SJCRH30 (cell line): ENCODE data around the gene LUZP2. TPM values are rescaled to one million over a fixed set of nuclear protein-coding genes. Genes with fewer than 3 reads are reported as not detected.

Experiments
- DNase-seq, 2 experiments: peaks; one replicate each; pipeline ENCODE4 v3.0.0-alpha.2; 2015 to 2020
- H3K27ac ChIP-seq: fragments of 250-450 bp; sonication (Bioruptor Pico); 2 replicates; pipeline ENCODE4 v1.5.1; 2020; ENCODE audit warnings: mild to moderate bottlenecking, moderate library complexity
- H3K27me3 ChIP-seq: fragments of 250-450 bp; sonication (Bioruptor Pico); 2 replicates; pipeline ENCODE4 v1.5.1; 2020; ENCODE audit warnings: mild to moderate bottlenecking, moderate library complexity
- H3K36me3 ChIP-seq: fragments of 250-450 bp; sonication (Bioruptor Pico); 2 replicates; pipeline ENCODE4 v1.5.1; 2020; ENCODE audit warnings: mild to moderate bottlenecking, moderate library complexity
- H3K4me1 ChIP-seq: fragments of 250-450 bp; sonication (Bioruptor Pico); 2 replicates; pipeline ENCODE4 v1.5.1; 2020; ENCODE audit warnings: mild to moderate bottlenecking, moderate library complexity
- H3K4me3 ChIP-seq: fragments of 250-450 bp; sonication (Bioruptor Pico); 2 replicates; pipeline ENCODE4 v1.5.1; 2020; ENCODE audit warnings: mild to moderate bottlenecking, moderate library complexity
- H3K9me3 ChIP-seq: fragments of 250-450 bp; sonication (Bioruptor Pico); replicated peaks from 2 replicates; pipeline ENCODE4 v1.5.1; 2020; ENCODE audit warnings: mild to moderate bottlenecking, moderate library complexity
- total RNA-seq: library from RNA; depleted of rRNA; stranded (reverse); fragments of >200 nt; shearing (Covaris generic); gene quantifications from 2 replicates; pipeline ENCODE4 v1.2.3, GENCODE V29; 2014; rRNA removed

Gene LUZP2
- 25.1 and 28.3 TPM in 2 replicates for total RNA-seq

- Histone ChIP-seq H3K9me3 (no peaks in the 10 kb centered on the region), H3K4me1 (no peaks in the 10 kb centered on the region), H3K36me3 (no peaks in the 10 kb centered on the region), H3K27me3 (peaks cover 9% of the 10 kb centered on the region), H3K27ac (0 out of 2 replicates have a peak within 1 kb of the TSS, but pooled peaks have one; percentile 18), H3K4me3 (peak within 1 kb of the TSS; percentile 57)
- peak; percentile 41 to 68 for DNase-seq
Observed at GRCh38 chr11:24496736-24497725, at the start of gene LUZP2. Gene LUZP2 (plus strand): TSS chr11:24497053.

GRCh38 chr11:24453129-24453718, 43.6 kb upstream of the LUZP2 start:
- Histone ChIP-seq H3K4me3 (no peak overlapping the region), H3K36me3 (no peaks in the 10 kb centered on the region), H3K9me3 (no peaks in the 10 kb centered on the region), H3K27me3 (no peaks in the 10 kb centered on the region), H3K4me1 (no peaks in the 10 kb centered on the region), H3K27ac (no peak overlapping the region)
- DNase-seq = no peak

GRCh38 chr11:24457985-24458384, 38.9 kb upstream of the LUZP2 start:
- H3K4me1 ChIP-seq = no peaks in the 10 kb centered on the region
- no peak for DNase-seq
- H3K9me3 ChIP-seq = no peaks in the 10 kb centered on the region
- no peaks in the 10 kb centered on the region for H3K27me3 ChIP-seq
- no peak overlapping the region for H3K27ac ChIP-seq
- H3K4me3 ChIP-seq = no peak overlapping the region
- H3K36me3 ChIP-seq = no peaks in the 10 kb centered on the region

GRCh38 chr11:24470431-24470830, 26.4 kb upstream of the LUZP2 start:
- Histone ChIP-seq H3K4me1 (no peaks in the 10 kb centered on the region), H3K27ac (no peak overlapping the region), H3K36me3 (no peaks in the 10 kb centered on the region), H3K27me3 (no peaks in the 10 kb centered on the region), H3K9me3 (no peaks in the 10 kb centered on the region), H3K4me3 (no peak overlapping the region)
- DNase-seq = no peak

- Histone ChIP-seq H3K4me3 (no peak overlapping the region), H3K27me3 (no peaks in the 10 kb centered on the region), H3K9me3 (no peaks in the 10 kb centered on the region), H3K4me1 (no peaks in the 10 kb centered on the region), H3K36me3 (no peaks in the 10 kb centered on the region), H3K27ac (no peak overlapping the region)
- no peak for DNase-seq
Observed at GRCh38 chr11:24471084-24471483, 25.8 kb upstream of the LUZP2 start.

- no peaks in the 10 kb centered on the region for H3K36me3 ChIP-seq
- H3K27ac ChIP-seq = no peak overlapping the region
- no peaks in the 10 kb centered on the region for H3K9me3 ChIP-seq
- DNase-seq = no peak
- no peak overlapping the region for H3K4me3 ChIP-seq
- H3K27me3 ChIP-seq = no peaks in the 10 kb centered on the region
- no peaks in the 10 kb centered on the region for H3K4me1 ChIP-seq
Observed at GRCh38 chr11:24478718-24479117, 18.1 kb upstream of the LUZP2 start.

GRCh38 chr11:24489477-24489876, 7.4 kb upstream of the LUZP2 start:
- Histone ChIP-seq H3K4me1 (no peaks in the 10 kb centered on the region), H3K27me3 (no peaks in the 10 kb centered on the region; the same call in 1 of the 2 replicates), H3K27ac (no peak overlapping the region), H3K4me3 (no peak overlapping the region), H3K36me3 (no peaks in the 10 kb centered on the region), H3K9me3 (no peaks in the 10 kb centered on the region)
- DNase-seq = no peak

GRCh38 chr11:24496386-24496735, 492 bp upstream of the LUZP2 start:
- H3K27me3 ChIP-seq = peaks cover 9% of the 10 kb centered on the region
- no peak overlapping the region for H3K27ac ChIP-seq
- peak overlapping the region; percentile 57 for H3K4me3 ChIP-seq
- no peak for DNase-seq
- no peaks in the 10 kb centered on the region for H3K4me1 ChIP-seq
- no peaks in the 10 kb centered on the region for H3K36me3 ChIP-seq
- no peaks in the 10 kb centered on the region for H3K9me3 ChIP-seq

GRCh38 chr11:24497831-24498230, 978 bp downstream of the LUZP2 start:
- H3K4me3 ChIP-seq = peak overlapping the region; percentile 57
- H3K27ac ChIP-seq = no peak overlapping the region
- no peak for DNase-seq
- H3K36me3 ChIP-seq = no peaks in the 10 kb centered on the region
- H3K27me3 ChIP-seq = peaks cover 9% of the 10 kb centered on the region
- H3K4me1 ChIP-seq = no peaks in the 10 kb centered on the region
- no peaks in the 10 kb centered on the region for H3K9me3 ChIP-seq

GRCh38 chr11:24502425-24502824, 5.6 kb downstream of the LUZP2 start:
- Histone ChIP-seq H3K9me3 (no peaks in the 10 kb centered on the region), H3K36me3 (no peaks in the 10 kb centered on the region), H3K4me3 (no peak overlapping the region), H3K4me1 (no peaks in the 10 kb centered on the region), H3K27me3 (peaks cover 4% of the 10 kb centered on the region), H3K27ac (no peak overlapping the region)
- DNase-seq = no peak

- Histone ChIP-seq H3K27me3 (no peaks in the 10 kb centered on the region), H3K9me3 (no peaks in the 10 kb centered on the region), H3K36me3 (no peaks in the 10 kb centered on the region), H3K4me3 (no peak overlapping the region), H3K27ac (no peak overlapping the region), H3K4me1 (no peaks in the 10 kb centered on the region)
- peak in 1 of 2 experiments; percentile 18 for DNase-seq
Observed at GRCh38 chr11:24509114-24509513, 12.3 kb downstream of the LUZP2 start.

GRCh38 chr11:24511511-24511910, 14.7 kb downstream of the LUZP2 start:
- DNase-seq = no peak
- no peak overlapping the region for H3K4me3 ChIP-seq
- H3K27me3 ChIP-seq = no peaks in the 10 kb centered on the region
- no peaks in the 10 kb centered on the region for H3K36me3 ChIP-seq
- no peaks in the 10 kb centered on the region for H3K4me1 ChIP-seq
- H3K9me3 ChIP-seq = no peaks in the 10 kb centered on the region
- H3K27ac ChIP-seq = no peak overlapping the region

- Histone ChIP-seq H3K4me3 (no peak overlapping the region), H3K27me3 (no peaks in the 10 kb centered on the region), H3K27ac (no peak overlapping the region), H3K4me1 (no peaks in the 10 kb centered on the region), H3K36me3 (no peaks in the 10 kb centered on the region), H3K9me3 (no peaks in the 10 kb centered on the region)
- DNase-seq = no peak
Observed at GRCh38 chr11:24513479-24514218, 16.8 kb downstream of the LUZP2 start.

- peak in 1 of 2 experiments; percentile 18 for DNase-seq
- H3K9me3 ChIP-seq = no peaks in the 10 kb centered on the region
- H3K4me1 ChIP-seq = no peaks in the 10 kb centered on the region
- H3K36me3 ChIP-seq = no peaks in the 10 kb centered on the region
- no peak overlapping the region for H3K27ac ChIP-seq
- H3K27me3 ChIP-seq = no peaks in the 10 kb centered on the region
- H3K4me3 ChIP-seq = no peak overlapping the region
Observed at GRCh38 chr11:24514219-24514594, 17.4 kb downstream of the LUZP2 start.

GRCh38 chr11:24515632-24516031, 18.8 kb downstream of the LUZP2 start:
- Histone ChIP-seq H3K4me1 (no peaks in the 10 kb centered on the region), H3K36me3 (no peaks in the 10 kb centered on the region), H3K27ac (no peak overlapping the region), H3K4me3 (no peak overlapping the region), H3K27me3 (no peaks in the 10 kb centered on the region), H3K9me3 (no peaks in the 10 kb centered on the region)
- DNase-seq = no peak
